Loucy (cell line): ENCODE results near the gene MCTP2.

Experiments used
- EZH2phosphoT487 ChIP-seq: fragments of 200-600 bp; IDR thresholded peaks from 2 replicates; pipeline ENCODE4 v1.6.1; 2018; ENCODE audit warnings: antibody characterized with exemption, mild to moderate bottlenecking, moderate library complexity, borderline replicate concordance
- TF ChIP-seq, protein P1 (sequence below): fragments of 200-600 bp; sonication (generic); conservative IDR thresholded peaks from 2 replicates; pipeline ENCODE4 v1.5.1; 2014; ENCODE audit warnings: mild to moderate bottlenecking, antibody characterized with exemption, low read length

GRCh38 chr15:94282269-94283250 is 51.2 kb downstream of the MCTP2 start:
- TF ChIP-seq EZH2phosphoT487, result no peak
- TF ChIP-seq, protein P1, sequence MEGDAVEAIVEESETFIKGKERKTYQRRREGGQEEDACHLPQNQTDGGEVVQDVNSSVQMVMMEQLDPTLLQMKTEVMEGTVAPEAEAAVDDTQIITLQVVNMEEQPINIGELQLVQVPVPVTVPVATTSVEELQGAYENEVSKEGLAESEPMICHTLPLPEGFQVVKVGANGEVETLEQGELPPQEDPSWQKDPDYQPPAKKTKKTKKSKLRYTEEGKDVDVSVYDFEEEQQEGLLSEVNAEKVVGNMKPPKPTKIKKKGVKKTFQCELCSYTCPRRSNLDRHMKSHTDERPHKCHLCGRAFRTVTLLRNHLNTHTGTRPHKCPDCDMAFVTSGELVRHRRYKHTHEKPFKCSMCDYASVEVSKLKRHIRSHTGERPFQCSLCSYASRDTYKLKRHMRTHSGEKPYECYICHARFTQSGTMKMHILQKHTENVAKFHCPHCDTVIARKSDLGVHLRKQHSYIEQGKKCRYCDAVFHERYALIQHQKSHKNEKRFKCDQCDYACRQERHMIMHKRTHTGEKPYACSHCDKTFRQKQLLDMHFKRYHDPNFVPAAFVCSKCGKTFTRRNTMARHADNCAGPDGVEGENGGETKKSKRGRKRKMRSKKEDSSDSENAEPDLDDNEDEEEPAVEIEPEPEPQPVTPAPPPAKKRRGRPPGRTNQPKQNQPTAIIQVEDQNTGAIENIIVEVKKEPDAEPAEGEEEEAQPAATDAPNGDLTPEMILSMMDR, result no peak
